ENCODE data around the gene LTBP4. TPM values are rescaled to one million over a fixed set of nuclear protein-coding genes. Genes with fewer than 3 reads are reported as not detected.
A peak's percentile ranks its signal among the peaks of the same experiment; 100 is the strongest.

Gene LTBP4
- polyA plus RNA-seq, 1 of the 3 experiments (the other 2 are of a cell fraction): 24.8 TPM

- TF ChIP-seq TCF12 (IDR thresholded peaks at IDR 0.05) (no peak), FOXM1 (IDR thresholded peaks at IDR 0.05; ENCODE audit: low read depth) (no peak), CHD2 (IDR thresholded peaks at IDR 0.05; ENCODE audit: low read length, partially characterized antibody) (no peak), POLR2AphosphoS5 (IDR thresholded peaks at IDR 0.05; ENCODE audit: low read depth, low read length) (no peak), MEF2A (IDR thresholded peaks at IDR 0.05; ENCODE audit: borderline replicate concordance, low read depth) (no peak), RCOR1 (IDR thresholded peaks at IDR 0.05; ENCODE audit: low read length) (no peak), JUND (IDR thresholded peaks at IDR 0.05) (no peak)
- Histone ChIP-seq H2AFZ (ENCODE audit: low read depth) (no peak overlapping the region), H3K9ac (no peak overlapping the region), H3K36me3 (replicated peaks in 1 of 2; ENCODE audit: control insufficient read depth in 1 of 2, insufficient read depth in 2 of 2, low read length in 1 of 2) (peaks cover 0 to 14% of the 10 kb centered on the region in 2 experiments), H3K4me1 (ENCODE audit: control insufficient read depth in 1 of 2, insufficient read depth in 2 of 2, low read depth in 1 of 2, low read length in 1 of 2) (no peaks in the 10 kb centered on the region), H3K9me2 (no peaks in the 10 kb centered on the region), H3K9me3 (no peaks in the 10 kb centered on the region), H4K20me1 (ENCODE audit: insufficient read depth) (no peaks in the 10 kb centered on the region), H3K4me2 (no peak overlapping the region), H3K79me2 (ENCODE audit: insufficient read depth) (no peaks in the 10 kb centered on the region), H3K27ac (ENCODE audit: low read depth in 2 of 2, low read length in 1 of 2) (no peak overlapping the region), H3K4me3 (ENCODE audit: low read depth in 2 of 2, low read length in 1 of 2) (no peak overlapping the region), H3F3A (replicated peaks; ENCODE audit: insufficient read depth) (peaks cover 6% of the 10 kb centered on the region), H3K27me3 (ENCODE audit: insufficient read depth) (no peaks in the 10 kb centered on the region)
- ChIA-PET POLR2A (no interaction called here), CTCF (interaction anchor here (1.3 to 2.2 kb wide), 2 partner anchors 16 to 48 kb away, joined by 5 to 6 read pairs; no protein-coding TSS in a partner anchor)
- DNase-seq: no peak
- WGBS (ENCODE audit: low lambda C conversion rate): 98% methylated on average over 11 of the region's 14 CpGs
These were observed 14.6 kb upstream of the LTBP4 start for GRCh38 chr19:40586611-40587010.

GRCh38 chr19:40588110-40588854 is 12.9 kb upstream of the LTBP4 start:
- no peak for DNase-seq
- Histone ChIP-seq H3K79me2 (ENCODE audit: insufficient read depth) (no peaks in the 10 kb centered on the region), H3K27ac (ENCODE audit: low read depth in 2 of 2, low read length in 1 of 2) (no peak overlapping the region), H3K9ac (no peak overlapping the region), H3K4me3 (ENCODE audit: low read depth in 2 of 2, low read length in 1 of 2) (no peak overlapping the region), H3F3A (replicated peaks; ENCODE audit: insufficient read depth) (peaks cover 9% of the 10 kb centered on the region), H2AFZ (ENCODE audit: low read depth) (no peak overlapping the region), H3K36me3 (replicated peaks in 1 of 2; ENCODE audit: control insufficient read depth in 1 of 2, insufficient read depth in 2 of 2, low read length in 1 of 2) (peaks cover 0 to 10% of the 10 kb centered on the region in 2 experiments), H4K20me1 (ENCODE audit: insufficient read depth) (no peaks in the 10 kb centered on the region), H3K9me2 (no peaks in the 10 kb centered on the region), H3K4me1 (ENCODE audit: control insufficient read depth in 1 of 2, insufficient read depth in 2 of 2, low read depth in 1 of 2, low read length in 1 of 2) (no peaks in the 10 kb centered on the region), H3K27me3 (ENCODE audit: insufficient read depth) (no peaks in the 10 kb centered on the region), H3K9me3 (no peaks in the 10 kb centered on the region), H3K4me2 (no peak overlapping the region)
- CTCF ChIA-PET: interaction anchor here (1.4 to 3.1 kb wide), 2 partner anchors 10 to 46 kb away, joined by 5 to 13 read pairs; no protein-coding TSS in a partner anchor
- 82% methylated on average over 18 of the region's 19 CpGs for WGBS (ENCODE audit: low lambda C conversion rate)
- TF ChIP-seq MAX (IDR thresholded peaks at IDR 0.05; ENCODE audit: low read depth) (peak; percentile 74), TCF12 (IDR thresholded peaks at IDR 0.05) (no peak), IRF3 (IDR thresholded peaks at IDR 0.05; ENCODE audit: low read depth, low read length) (no peak)
- POLR2A ChIA-PET: no interaction called here
